K562 (cell line): ENCODE measurements around the gene C6orf62. TPM values are rescaled to one million over a fixed set of nuclear protein-coding genes. Genes with fewer than 3 reads are reported as not detected.

Source experiments
- CREB5 ChIP-seq: fragments of 250-450 bp; sonication (Bioruptor Pico); IDR thresholded peaks from 2 replicates; pipeline ENCODE4 v1.5.0; 2020; ENCODE audit warnings: mild to moderate bottlenecking
- DDX20 ChIP-seq: fragments of 450-650 bp; IDR thresholded peaks from 2 replicates; pipeline ENCODE4 v1.6.1; 2016; ENCODE audit warnings: missing genetic modification characterization, low read depth, mild to moderate bottlenecking, missing compliant biosample characterization, moderate library complexity
- FOSL1 ChIP-seq: fragments of 200-800 bp; sonication (Bioruptor generic); conservative IDR thresholded peaks from 2 replicates; pipeline ENCODE4 v1.6.1; 2016; ENCODE audit warnings: missing genetic modification characterization, missing compliant biosample characterization
- FOXJ2 ChIP-seq: fragments of 200-800 bp; sonication (Bioruptor generic); IDR thresholded peaks from 2 replicates; pipeline ENCODE4 v1.6.1; 2016; ENCODE audit warnings: missing genetic modification characterization, missing compliant biosample characterization
- GTF2E2 ChIP-seq: fragments of 200-800 bp; sonication (Bioruptor generic); IDR thresholded peaks from 2 replicates; pipeline ENCODE4 v1.6.1; 2016; ENCODE audit warnings: missing genetic modification characterization, missing compliant biosample characterization
- HOXB6 ChIP-seq: fragments of 250-450 bp; sonication (Bioruptor Pico); IDR thresholded peaks from 2 replicates; pipeline ENCODE4 v1.5.1; 2022; ENCODE audit warnings: mild to moderate bottlenecking, borderline replicate concordance
- JUNB ChIP-seq: fragments of 450-650 bp; formaldehyde crosslinking; conservative IDR thresholded peaks from 2 replicates; pipeline ENCODE4 v1.4.0; 2020; ENCODE audit warnings: mild to moderate bottlenecking
- JUND ChIP-seq, 2 experiments: IDR thresholded peaks; 2 replicates in 1 of 2; 3 replicates in 1 of 2; pipeline ENCODE4 v1.6.1; 2011; ENCODE audit warnings: borderline replicate concordance in 2 of 2, low read depth in 2 of 2, low read length in 2 of 2, improper control_type of control experiment in 1 of 2, missing biosample characterization in 1 of 2, missing genetic modification characterization in 1 of 2, missing genetic modification reagents in 1 of 2
- MAFG ChIP-seq: fragments of 450-650 bp; conservative IDR thresholded peaks from 2 replicates; pipeline ENCODE4 v1.6.1; 2016; ENCODE audit warnings: missing genetic modification characterization, missing compliant biosample characterization
- NFE2L1 ChIP-seq: fragments of 450-650 bp; IDR thresholded peaks from 2 replicates; pipeline ENCODE4 v1.6.1; 2016; ENCODE audit warnings: missing genetic modification characterization, low read depth, mild to moderate bottlenecking, missing compliant biosample characterization, moderate library complexity, borderline replicate concordance
- SMC3 ChIP-seq: conservative IDR thresholded peaks from 2 replicates; pipeline ENCODE4 v1.6.1; 2011; ENCODE audit warnings: low read depth, low read length, improper control_type of control experiment; ENCODE audit not compliant: insufficient read depth
- SNRNP70 ChIP-seq: fragments of 200-400 bp; formaldehyde crosslinking; optimal IDR thresholded peaks from 2 replicates; pipeline ENCODE3; 2017; ENCODE audit warnings: low read depth, low read length
- TAF9B ChIP-seq: fragments of 450-650 bp; IDR thresholded peaks from 2 replicates; pipeline ENCODE4 v1.6.1; 2018; ENCODE audit warnings: mild to moderate bottlenecking; ENCODE audit not compliant: partially characterized antibody
- TEAD1 ChIP-seq, 2 experiments: fragments of 450-650 bp in 1 of 2; sonication (generic) in 1 of 2; formaldehyde crosslinking; IDR thresholded peaks; 2 replicates each; pipeline versions ENCODE4 v1.4.0 to v1.8.0; 2020 to 2022; ENCODE audit warnings: mild to moderate bottlenecking in 2 of 2, missing genetic modification reagents in 1 of 2
- ZBTB2 ChIP-seq: fragments of 450-650 bp; IDR thresholded peaks from 2 replicates; pipeline ENCODE4 v1.6.1; 2016; ENCODE audit warnings: antibody characterized with exemption
- ZC3H4 ChIP-seq: sonication (generic); formaldehyde crosslinking; IDR thresholded peaks from 2 replicates; pipeline ENCODE4 v1.9.0; 2021; ENCODE audit warnings: missing genetic modification reagents, borderline replicate concordance
- ZNF316 ChIP-seq: fragments of 450-650 bp; IDR thresholded peaks from 2 replicates; pipeline ENCODE4 v1.6.1; 2016
- ZNF347 ChIP-seq: fragments of 450-650 bp; formaldehyde crosslinking; IDR thresholded peaks from 2 replicates; pipeline ENCODE4 v1.4.0; 2020; ENCODE audit warnings: low read depth, mild to moderate bottlenecking, moderate library complexity
- ZNF592 ChIP-seq: fragments of 450-650 bp; IDR thresholded peaks from 2 replicates; pipeline ENCODE4 v1.6.1; 2017; ENCODE audit warnings: antibody characterized with exemption, mild to moderate bottlenecking
- ZNF740 ChIP-seq, 3 experiments: fragments of 200-800 bp in 1 of 3; sonication (Bioruptor generic) in 1 of 3; sonication (generic) in 1 of 3; formaldehyde crosslinking in 1 of 3; IDR thresholded peaks; 2 replicates each; pipeline versions ENCODE4 v1.6.1 to v1.8.0; 2016 to 2022; ENCODE audit warnings: mild to moderate bottlenecking in 2 of 3, missing compliant biosample characterization in 2 of 3, missing genetic modification characterization in 2 of 3, missing genetic modification reagents in 1 of 3
- polyA plus RNA-seq, 8 experiments: library from polyadenylated mRNA; depleted of rRNA in 4 of 8; stranded (reverse) in 5 of 8; unstranded in 3 of 8; fragments of >200 nt; fragmentation: Nextera tagmentation in 2 of 8; fragmentation: Illumina TruSeq in 1 of 8; extraction: Ambion mirVana in 2 of 8; extraction: Trizol in 1 of 8; gene quantifications; 2 replicates each; pipeline versions ENCODE4 v1.2.1 to v1.2.3, GENCODE V29; 2011 to 2014; ENCODE audit warnings: inconsistent platforms in 1 of 8, missing spikeins in 1 of 8
- total RNA-seq, 7 experiments: library from RNA; depleted of rRNA in 6 of 7; stranded (reverse); fragments of >200 nt in 6 of 7; fragmentation: Illumina TruSeq in 2 of 7; extraction: Trizol in 2 of 7; gene quantifications; 2 replicates each; pipeline versions ENCODE4 v1.2.1 to v1.2.3, GENCODE V29; 2011 to 2021; ENCODE audit warnings: low replicate concordance in 1 of 7

Gene C6orf62
- total and polyA plus RNA-seq, 9 of the 15 experiments (the other 6 are each of a cell fraction or from before 2014, with no cell fraction given) = 48.5 to 579 (median 111) TPM

GRCh38 chr6:24755279-24755678 lies 36.3 kb upstream of the C6orf62 start (continued):
- no peak for TF ChIP-seq SNRNP70
- peak; percentile 94 for TF ChIP-seq ZNF316
- peak; percentile 99 for TF ChIP-seq MAFG (tag)
- TF ChIP-seq ZNF592 = peak; percentile 43; the same call in 1 of the 2 replicates
- no peak for TF ChIP-seq DDX20 (tag)
- TF ChIP-seq NFE2L1 (tag) = peak; percentile 94
- TF ChIP-seq JUNB = no peak
- TF ChIP-seq ZNF347 (CRISPR knock-in tag) = no peak
- 0 out of 4 replicates have a peak, but pooled peaks of 1 of the 2 experiments have one; percentile 31 for TF ChIP-seq TEAD1 (CRISPR knock-in tag; IDR thresholded peaks at IDR 0.05)
- TF ChIP-seq TAF9B = no peak
- TF ChIP-seq ZBTB2 = no peak
- TF ChIP-seq GTF2E2 (tag) = 0 out of 2 replicates have a peak, but pooled peaks have one; percentile 22
- no peak for TF ChIP-seq SMC3
- TF ChIP-seq CREB5 (CRISPR knock-in tag) = no peak
- TF ChIP-seq FOXJ2 (tag) = peak; percentile 92
- TF ChIP-seq JUND (IDR thresholded peaks at IDR 0.05; ENCODE audit: borderline replicate concordance, low read depth, low read length) = peak; percentile 31; the same call in 1 of the 2 replicates
- TF ChIP-seq JUND (tag; IDR thresholded peaks at IDR 0.05; ENCODE audit: borderline replicate concordance, low read depth, low read length) = peak; percentile 32; the same call in 1 of the 3 replicates
- TF ChIP-seq HOXB6 (CRISPR knock-in tag) = no peak
- TF ChIP-seq FOSL1 (tag) = peak; percentile 58
- TF ChIP-seq ZC3H4 (CRISPR knock-in tag) = no peak
- no peak for TF ChIP-seq ZNF740 (CRISPR knock-in tag; IDR thresholded peaks at IDR 0.05)
- peak in 1 of 2 experiments; percentile 22; a peak in 1 of 4 replicates for TF ChIP-seq ZNF740 (tag; IDR thresholded peaks at IDR 0.05)
